Left ventricle myocardium inferior (tissue), 1 donor: ENCODE results near the gene SIK3. TPM values are rescaled to one million over a fixed set of nuclear protein-coding genes. Genes with fewer than 3 reads are reported as not detected.

Experiments used
- DNase-seq: peaks from one replicate; pipeline ENCODE4 v3.0.0-alpha.2; 2020
- H3K27ac ChIP-seq: fragments of 200-600 bp; replicated peaks from 2 replicates; pipeline ENCODE4 v1.8.0; 2021
- H3K27me3 ChIP-seq: fragments of 200-600 bp; 2 replicates; pipeline ENCODE4 v1.8.0; 2021; ENCODE audit warnings: low read depth
- H3K36me3 ChIP-seq: fragments of 200-600 bp; 2 replicates; pipeline ENCODE4 v1.8.0; 2021
- H3K4me1 ChIP-seq: fragments of 200-600 bp; 2 replicates; pipeline ENCODE4 v1.8.0; 2021
- H3K4me3 ChIP-seq: fragments of 200-600 bp; 2 replicates; pipeline ENCODE4 v1.8.0; 2021; ENCODE audit warnings: mild to moderate bottlenecking, moderate library complexity
- H3K9me3 ChIP-seq: fragments of 200-600 bp; replicated peaks from 2 replicates; pipeline ENCODE4 v1.8.0; 2021
- intact Hi-C: fragments of 100-400 bp; cut with micrococcal nuclease; formaldehyde crosslinking; loops from one replicate; pipeline ENCODE4 v1.11.0; 2022
- total RNA-seq: library from RNA; stranded (reverse); fragmentation: NEBNext Ultra II Directional; extraction: Animal tissue kit (Norgen Biotek cat#: 25700); gene quantifications from one replicate; pipeline ENCODE4 v1.2.1, GENCODE V29; 2021
- TF ChIP-seq, protein P1 (sequence below): fragments of 200-600 bp; IDR thresholded peaks from 2 replicates; pipeline ENCODE4 v1.8.0; 2021; ENCODE audit warnings: antibody characterized with exemption, mild to moderate bottlenecking, borderline replicate concordance
- donor health status: DM: no; HTN: yes; CAD: no; lungs with severe emphysema.

SIK3 gene
- total RNA-seq, 1 donor from 2014 or later = 36.3 TPM

- intact Hi-C loops = no loop called here
- H3K4me3 ChIP-seq = no peak overlapping the region
- TF ChIP-seq, protein P1, sequence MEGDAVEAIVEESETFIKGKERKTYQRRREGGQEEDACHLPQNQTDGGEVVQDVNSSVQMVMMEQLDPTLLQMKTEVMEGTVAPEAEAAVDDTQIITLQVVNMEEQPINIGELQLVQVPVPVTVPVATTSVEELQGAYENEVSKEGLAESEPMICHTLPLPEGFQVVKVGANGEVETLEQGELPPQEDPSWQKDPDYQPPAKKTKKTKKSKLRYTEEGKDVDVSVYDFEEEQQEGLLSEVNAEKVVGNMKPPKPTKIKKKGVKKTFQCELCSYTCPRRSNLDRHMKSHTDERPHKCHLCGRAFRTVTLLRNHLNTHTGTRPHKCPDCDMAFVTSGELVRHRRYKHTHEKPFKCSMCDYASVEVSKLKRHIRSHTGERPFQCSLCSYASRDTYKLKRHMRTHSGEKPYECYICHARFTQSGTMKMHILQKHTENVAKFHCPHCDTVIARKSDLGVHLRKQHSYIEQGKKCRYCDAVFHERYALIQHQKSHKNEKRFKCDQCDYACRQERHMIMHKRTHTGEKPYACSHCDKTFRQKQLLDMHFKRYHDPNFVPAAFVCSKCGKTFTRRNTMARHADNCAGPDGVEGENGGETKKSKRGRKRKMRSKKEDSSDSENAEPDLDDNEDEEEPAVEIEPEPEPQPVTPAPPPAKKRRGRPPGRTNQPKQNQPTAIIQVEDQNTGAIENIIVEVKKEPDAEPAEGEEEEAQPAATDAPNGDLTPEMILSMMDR = no peak
- H3K4me1 ChIP-seq = peaks cover 36% of the 10 kb centered on the region
- no peak overlapping the region for H3K27ac ChIP-seq
- H3K36me3 ChIP-seq = no peaks in the 10 kb centered on the region
- no peak for DNase-seq
- H3K9me3 ChIP-seq = peaks cover 4% of the 10 kb centered on the region
- H3K27me3 ChIP-seq = no peaks in the 10 kb centered on the region
Measured at GRCh38 chr11:116903090-116903489, 195.1 kb downstream of the SIK3 start.

- H3K27ac ChIP-seq = peak overlapping the region; percentile 2
- peaks cover 2% of the 10 kb centered on the region for H3K36me3 ChIP-seq
- intact Hi-C loops = no loop called here
- H3K27me3 ChIP-seq = no peaks in the 10 kb centered on the region
- peaks cover 4% of the 10 kb centered on the region for H3K9me3 ChIP-seq
- DNase-seq = no peak
- no peak overlapping the region for H3K4me3 ChIP-seq
- peaks cover 36% of the 10 kb centered on the region for H3K4me1 ChIP-seq
- TF ChIP-seq, protein P1 = no peak
Measured at GRCh38 chr11:116901964-116902688, 196.1 kb downstream of the SIK3 start.

DNA sequence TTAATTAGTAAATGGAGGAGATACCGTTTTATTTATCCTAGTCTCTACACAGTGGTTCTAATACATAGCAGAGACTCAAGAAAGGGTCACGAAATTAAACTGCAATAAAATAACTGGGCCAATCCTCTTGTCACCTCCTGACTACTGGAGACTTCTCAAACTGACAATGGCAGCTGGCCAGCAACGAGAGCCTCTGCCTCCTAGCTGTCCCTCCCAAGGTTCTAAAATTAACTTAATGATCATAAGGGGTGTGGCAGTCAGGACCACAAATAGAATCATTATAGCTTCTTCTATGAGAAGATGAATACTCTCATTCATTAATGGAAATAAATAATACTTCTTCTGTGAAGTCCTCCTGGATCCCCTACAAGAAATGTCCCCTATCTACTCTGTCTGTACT lies 197.0 kb downstream of the SIK3 start:
- peaks cover 11% of the 10 kb centered on the region for H3K36me3 ChIP-seq
- no peaks in the 10 kb centered on the region for H3K27me3 ChIP-seq
- DNase-seq = peak; percentile 73
- peaks cover 4% of the 10 kb centered on the region for H3K9me3 ChIP-seq
- peak overlapping the region; percentile 47 for H3K27ac ChIP-seq
- TF ChIP-seq, protein P1 = no peak
- peaks cover 36% of the 10 kb centered on the region for H3K4me1 ChIP-seq
- H3K4me3 ChIP-seq = no peak overlapping the region
- intact Hi-C loops = no loop called here

- Histone ChIP-seq H3K36me3 (peaks cover 50% of the 10 kb centered on the region), H3K4me3 (no peak overlapping the region), H3K9me3 (peaks cover 4% of the 10 kb centered on the region), H3K27ac (no peak overlapping the region), H3K4me1 (peaks cover 23% of the 10 kb centered on the region), H3K27me3 (no peaks in the 10 kb centered on the region)
- intact Hi-C loops = no loop called here
- DNase-seq = no peak
- TF ChIP-seq, protein P1 = no peak
Measured at GRCh38 chr11:116896211-116896610, 202.0 kb downstream of the SIK3 start.

GRCh38 chr11:116895048-116895757 lies 203.0 kb downstream of the SIK3 start:
- Histone ChIP-seq H3K27me3 (no peaks in the 10 kb centered on the region), H3K4me1 (peaks cover 13% of the 10 kb centered on the region), H3K36me3 (peaks cover 50% of the 10 kb centered on the region), H3K27ac (no peak overlapping the region), H3K9me3 (peaks cover 4% of the 10 kb centered on the region), H3K4me3 (no peak overlapping the region)
- TF ChIP-seq, protein P1 = peak; percentile 62
- DNase-seq = no peak
- intact Hi-C loops = no loop called here
